Measurements from ENCODE around the gene HIRA.

The HIRA gene

GRCh38 chr22:19386248-19386647, 45.3 kb downstream of the HIRA start:
- peaks cover 90% of the 10 kb centered on the region for H3K36me3 ChIP-seq (ENCODE audit: control insufficient read depth, low read depth, low read length)
- H3K27me3 ChIP-seq (ENCODE audit: control insufficient read depth, insufficient read depth, low read length): no peaks in the 10 kb centered on the region
- no peak overlapping the region for H3K4me3 ChIP-seq (ENCODE audit: low read length)
- no peak overlapping the region for H3K9ac ChIP-seq (ENCODE audit: low read length)
- no peaks in the 10 kb centered on the region for H3K9me3 ChIP-seq (ENCODE audit: control insufficient read depth, low read depth, low read length)
- H3K27ac ChIP-seq (ENCODE audit: low read length): no peak overlapping the region
- H3K4me1 ChIP-seq (ENCODE audit: control insufficient read depth, low read depth, low read length): no peaks in the 10 kb centered on the region

- H3K36me3 ChIP-seq (ENCODE audit: control insufficient read depth, low read depth, low read length): peaks cover 82% of the 10 kb centered on the region
- H3K27ac ChIP-seq (ENCODE audit: low read length): no peak overlapping the region
- H3K9me3 ChIP-seq (ENCODE audit: control insufficient read depth, low read depth, low read length): no peaks in the 10 kb centered on the region
- no peak overlapping the region for H3K4me3 ChIP-seq (ENCODE audit: low read length)
- H3K27me3 ChIP-seq (ENCODE audit: control insufficient read depth, insufficient read depth, low read length): no peaks in the 10 kb centered on the region
- no peaks in the 10 kb centered on the region for H3K4me1 ChIP-seq (ENCODE audit: control insufficient read depth, low read depth, low read length)
- H3K9ac ChIP-seq (ENCODE audit: low read length): no peak overlapping the region
These were observed 46.2 kb downstream of the HIRA start for GRCh38 chr22:19385221-19385906.

DNA sequence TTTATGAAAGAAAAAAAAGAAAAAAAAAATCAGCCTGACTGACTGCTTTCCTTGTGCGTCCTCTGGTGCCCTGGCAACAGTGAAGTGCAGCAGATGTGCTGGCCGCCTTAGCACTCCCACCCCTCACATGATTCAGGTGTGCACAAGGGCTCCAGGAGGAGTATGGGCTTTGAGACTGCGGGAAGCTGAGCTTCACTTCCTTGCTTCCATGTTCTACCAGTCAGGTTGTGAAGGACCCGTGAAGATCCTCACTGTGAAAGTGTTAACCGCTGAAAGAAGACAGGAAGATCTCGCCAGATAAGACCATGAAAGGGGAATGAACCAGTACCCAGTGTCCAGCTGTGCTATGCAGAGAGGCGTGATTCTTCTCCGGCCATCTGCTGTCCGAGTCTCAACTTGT, 48.2 kb downstream of the HIRA start:
- no peaks in the 10 kb centered on the region for H3K27me3 ChIP-seq (ENCODE audit: control insufficient read depth, insufficient read depth, low read length)
- no peak overlapping the region for H3K27ac ChIP-seq (ENCODE audit: low read length)
- H3K9ac ChIP-seq (ENCODE audit: low read length): no peak overlapping the region
- H3K4me1 ChIP-seq (ENCODE audit: control insufficient read depth, low read depth, low read length): no peaks in the 10 kb centered on the region
- no peak overlapping the region for H3K4me3 ChIP-seq (ENCODE audit: low read length)
- peaks cover 64% of the 10 kb centered on the region for H3K36me3 ChIP-seq (ENCODE audit: control insufficient read depth, low read depth, low read length)
- H3K9me3 ChIP-seq (ENCODE audit: control insufficient read depth, low read depth, low read length): no peaks in the 10 kb centered on the region

DNA sequence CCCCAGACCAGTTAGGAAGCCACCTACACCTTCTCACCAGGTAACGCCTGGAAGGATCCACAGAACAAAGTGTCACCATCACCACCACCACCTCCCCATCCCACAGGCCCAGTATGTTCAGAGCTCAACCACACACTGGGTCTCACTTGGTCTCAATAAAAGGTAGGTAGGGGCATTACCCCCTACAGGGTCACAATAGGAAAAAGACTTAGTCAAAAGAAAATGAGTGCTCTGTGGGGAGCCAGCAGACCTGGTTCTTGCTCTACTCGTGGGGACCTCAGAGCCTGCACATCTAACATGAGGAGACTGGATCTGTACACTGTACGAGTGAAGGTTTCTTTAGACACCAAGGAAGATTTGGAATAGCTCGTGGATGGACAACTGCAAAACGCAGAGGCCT, 49.3 kb downstream of the HIRA start:
- H3K36me3 ChIP-seq (ENCODE audit: control insufficient read depth, low read depth, low read length): peaks cover 62% of the 10 kb centered on the region
- H3K9ac ChIP-seq (ENCODE audit: low read length): no peak overlapping the region

GRCh38 chr22:19378344-19378674, 53.2 kb downstream of the HIRA start:
- no peak overlapping the region for H3K9ac ChIP-seq (ENCODE audit: low read length)
- peaks cover 65% of the 10 kb centered on the region for H3K36me3 ChIP-seq (ENCODE audit: control insufficient read depth, low read depth, low read length)
- H3K4me1 ChIP-seq (ENCODE audit: control insufficient read depth, low read depth, low read length): no peaks in the 10 kb centered on the region
- H3K27ac ChIP-seq (ENCODE audit: low read length): no peak overlapping the region
- H3K4me3 ChIP-seq (ENCODE audit: low read length): no peak overlapping the region
- no peaks in the 10 kb centered on the region for H3K27me3 ChIP-seq (ENCODE audit: control insufficient read depth, insufficient read depth, low read length)
- no peaks in the 10 kb centered on the region for H3K9me3 ChIP-seq (ENCODE audit: control insufficient read depth, low read depth, low read length)

More for the DNA sequence above, 49.3 kb downstream of the HIRA start:
- H3K27me3 ChIP-seq (ENCODE audit: control insufficient read depth, insufficient read depth, low read length): no peaks in the 10 kb centered on the region
- H3K4me3 ChIP-seq (ENCODE audit: low read length): no peak overlapping the region
- no peak overlapping the region for H3K27ac ChIP-seq (ENCODE audit: low read length)
- H3K4me1 ChIP-seq (ENCODE audit: control insufficient read depth, low read depth, low read length): no peaks in the 10 kb centered on the region
- H3K9me3 ChIP-seq (ENCODE audit: control insufficient read depth, low read depth, low read length): no peaks in the 10 kb centered on the region

- H3K9me3 ChIP-seq (ENCODE audit: control insufficient read depth, low read depth, low read length): no peaks in the 10 kb centered on the region
- no peaks in the 10 kb centered on the region for H3K27me3 ChIP-seq (ENCODE audit: control insufficient read depth, insufficient read depth, low read length)
- no peak overlapping the region for H3K9ac ChIP-seq (ENCODE audit: low read length)
- no peaks in the 10 kb centered on the region for H3K4me1 ChIP-seq (ENCODE audit: control insufficient read depth, low read depth, low read length)
- peaks cover 65% of the 10 kb centered on the region for H3K36me3 ChIP-seq (ENCODE audit: control insufficient read depth, low read depth, low read length)
- H3K27ac ChIP-seq (ENCODE audit: low read length): no peak overlapping the region
- no peak overlapping the region for H3K4me3 ChIP-seq (ENCODE audit: low read length)
These were observed 53.8 kb downstream of the HIRA start for GRCh38 chr22:19377565-19378343.

GRCh38 chr22:19376971-19377370, 54.6 kb downstream of the HIRA start:
- Histone ChIP-seq H3K4me3 (ENCODE audit: low read length) (no peak overlapping the region), H3K36me3 (ENCODE audit: control insufficient read depth, low read depth, low read length) (peaks cover 60% of the 10 kb centered on the region), H3K9me3 (ENCODE audit: control insufficient read depth, low read depth, low read length) (no peaks in the 10 kb centered on the region), H3K27ac (ENCODE audit: low read length) (no peak overlapping the region), H3K4me1 (ENCODE audit: control insufficient read depth, low read depth, low read length) (no peaks in the 10 kb centered on the region), H3K9ac (ENCODE audit: low read length) (no peak overlapping the region), H3K27me3 (ENCODE audit: control insufficient read depth, insufficient read depth, low read length) (no peaks in the 10 kb centered on the region)

GRCh38 chr22:19376247-19376646, 55.3 kb downstream of the HIRA start:
- Histone ChIP-seq H3K27me3 (ENCODE audit: control insufficient read depth, insufficient read depth, low read length) (no peaks in the 10 kb centered on the region), H3K9ac (ENCODE audit: low read length) (no peak overlapping the region), H3K9me3 (ENCODE audit: control insufficient read depth, low read depth, low read length) (no peaks in the 10 kb centered on the region), H3K27ac (ENCODE audit: low read length) (no peak overlapping the region), H3K4me1 (ENCODE audit: control insufficient read depth, low read depth, low read length) (no peaks in the 10 kb centered on the region), H3K36me3 (ENCODE audit: control insufficient read depth, low read depth, low read length) (peaks cover 59% of the 10 kb centered on the region), H3K4me3 (ENCODE audit: low read length) (no peak overlapping the region)

DNA sequence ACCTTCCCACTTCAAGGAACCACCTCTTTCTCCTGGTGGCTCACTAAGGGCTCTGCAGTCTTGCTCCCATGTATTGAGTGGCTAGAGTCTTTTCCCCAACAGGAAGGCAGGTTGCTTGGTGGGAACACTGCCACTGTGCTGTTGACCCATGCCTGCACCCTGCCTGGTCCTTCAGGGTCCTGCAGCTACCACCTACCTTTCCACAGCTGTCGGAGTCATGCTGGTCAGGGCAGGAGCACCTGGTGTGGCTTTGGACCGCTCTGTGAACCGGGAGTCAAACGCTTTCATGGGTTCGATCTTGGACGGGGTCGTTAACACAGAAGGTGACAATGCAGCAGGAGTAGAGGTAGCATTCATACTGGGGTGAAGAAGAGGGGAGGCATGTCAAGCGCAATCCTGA, 56.1 kb downstream of the HIRA start:
- Histone ChIP-seq H3K4me3 (ENCODE audit: low read length) (no peak overlapping the region), H3K27ac (ENCODE audit: low read length) (no peak overlapping the region), H3K9me3 (ENCODE audit: control insufficient read depth, low read depth, low read length) (no peaks in the 10 kb centered on the region), H3K9ac (ENCODE audit: low read length) (no peak overlapping the region), H3K36me3 (ENCODE audit: control insufficient read depth, low read depth, low read length) (peaks cover 66% of the 10 kb centered on the region), H3K4me1 (ENCODE audit: control insufficient read depth, low read depth, low read length) (no peaks in the 10 kb centered on the region), H3K27me3 (ENCODE audit: control insufficient read depth, insufficient read depth, low read length) (no peaks in the 10 kb centered on the region)

DNA sequence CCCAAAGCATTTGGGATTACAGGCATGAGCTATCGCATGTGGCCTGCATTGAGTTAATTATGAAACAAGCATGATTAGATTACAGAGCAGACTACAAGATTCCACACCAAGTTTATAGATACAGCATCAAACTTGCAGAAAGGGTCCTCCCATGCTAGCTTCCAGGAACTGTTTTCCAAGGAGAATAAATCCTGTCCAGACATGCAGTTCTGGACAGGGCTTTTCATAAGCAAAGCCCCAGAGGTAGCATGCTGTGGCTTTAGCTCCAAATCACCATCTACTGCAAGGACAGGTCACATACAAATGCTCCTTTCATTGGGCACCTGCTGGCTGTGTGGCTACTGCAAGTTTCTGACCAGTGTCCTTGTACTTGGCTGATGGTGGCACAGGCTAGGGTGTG, 57.1 kb downstream of the HIRA start:
- Histone ChIP-seq H3K36me3 (ENCODE audit: control insufficient read depth, low read depth, low read length) (peaks cover 68% of the 10 kb centered on the region), H3K27me3 (ENCODE audit: control insufficient read depth, insufficient read depth, low read length) (no peaks in the 10 kb centered on the region), H3K9me3 (ENCODE audit: control insufficient read depth, low read depth, low read length) (no peaks in the 10 kb centered on the region), H3K9ac (ENCODE audit: low read length) (no peak overlapping the region), H3K27ac (ENCODE audit: low read length) (no peak overlapping the region), H3K4me1 (ENCODE audit: control insufficient read depth, low read depth, low read length) (no peaks in the 10 kb centered on the region), H3K4me3 (ENCODE audit: low read length) (no peak overlapping the region)

DNA sequence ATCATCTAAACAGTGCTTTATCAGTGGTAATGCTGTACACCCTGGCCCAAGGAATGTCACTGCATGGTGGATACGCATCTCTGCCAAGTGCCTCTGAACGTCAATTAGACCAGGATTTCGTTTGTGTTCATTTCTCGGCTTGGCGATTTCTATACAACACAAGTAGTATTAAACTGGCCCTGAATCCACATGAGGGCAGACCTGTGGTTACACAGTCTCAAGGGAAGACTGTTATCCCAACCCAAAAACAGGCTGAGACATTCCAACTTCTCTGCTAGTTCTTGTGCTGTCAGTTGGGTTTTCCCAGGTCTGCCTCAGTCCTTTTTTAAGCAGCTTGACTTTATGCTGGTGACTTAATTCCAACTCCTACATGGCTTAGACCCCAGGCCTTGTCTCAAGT, 58.1 kb downstream of the HIRA start:
- no peak overlapping the region for H3K4me3 ChIP-seq (ENCODE audit: low read length)
- H3K9me3 ChIP-seq (ENCODE audit: control insufficient read depth, low read depth, low read length): no peaks in the 10 kb centered on the region
- H3K4me1 ChIP-seq (ENCODE audit: control insufficient read depth, low read depth, low read length): no peaks in the 10 kb centered on the region
- H3K27me3 ChIP-seq (ENCODE audit: control insufficient read depth, insufficient read depth, low read length): no peaks in the 10 kb centered on the region
- no peak overlapping the region for H3K9ac ChIP-seq (ENCODE audit: low read length)
- H3K27ac ChIP-seq (ENCODE audit: low read length): no peak overlapping the region
- H3K36me3 ChIP-seq (ENCODE audit: control insufficient read depth, low read depth, low read length): peaks cover 73% of the 10 kb centered on the region

GRCh38 chr22:19371893-19372292, 59.6 kb downstream of the HIRA start:
- no peak overlapping the region for H3K27ac ChIP-seq (ENCODE audit: low read length)

More at GRCh38 chr22:19371893-19372292, 59.6 kb downstream of the HIRA start:
- Histone ChIP-seq H3K36me3 (ENCODE audit: control insufficient read depth, low read depth, low read length) (peaks cover 69% of the 10 kb centered on the region), H3K4me3 (ENCODE audit: low read length) (no peak overlapping the region), H3K9me3 (ENCODE audit: control insufficient read depth, low read depth, low read length) (no peaks in the 10 kb centered on the region), H3K9ac (ENCODE audit: low read length) (no peak overlapping the region), H3K4me1 (ENCODE audit: control insufficient read depth, low read depth, low read length) (no peaks in the 10 kb centered on the region), H3K27me3 (ENCODE audit: control insufficient read depth, insufficient read depth, low read length) (no peaks in the 10 kb centered on the region)
